SK-N-MC (cell line): ENCODE results near the gene AVPR2.

Experiments
- DNase-seq: peaks from one replicate; pipeline ENCODE4 v3.0.0-alpha.2; 2011; ENCODE audit warnings: low read depth, low spot score
- H3K27ac ChIP-seq: fragments of 200-600 bp; sonication (generic); 2 replicates; pipeline ENCODE4 v1.5.1; 2016; ENCODE audit warnings: mixed run types
- H3K36me3 ChIP-seq: fragments of 200-600 bp; sonication (generic); 2 replicates; pipeline ENCODE4 v1.6.1; 2017; ENCODE audit warnings: antibody characterized with exemption, low read length, mixed read lengths; ENCODE audit not compliant: insufficient read depth
- H3K4me3 ChIP-seq: fragments of 200-600 bp; sonication (generic); 2 replicates; pipeline ENCODE4 v1.5.1; 2016
- H3K9ac ChIP-seq: fragments of 200-600 bp; sonication (generic); 2 replicates; pipeline ENCODE4 v1.8.0; 2017; ENCODE audit warnings: mixed run types, mixed read lengths; ENCODE audit not compliant: insufficient read length
- H3K9me3 ChIP-seq: fragments of 200-600 bp; sonication (generic); 2 replicates; pipeline ENCODE4 v1.6.1; 2017; ENCODE audit warnings: low read depth, mild to moderate bottlenecking, antibody characterized with exemption, low read length, moderate library complexity, mixed read lengths
- EZH2 ChIP-seq: fragments of 200-600 bp; sonication (generic); IDR thresholded peaks from one replicate; pipeline ENCODE4 v1.6.1; 2017; ENCODE audit warnings: antibody characterized with exemption
- FOXP2 ChIP-seq: optimal IDR thresholded peaks from 2 replicates; pipeline ENCODE3; 2011; ENCODE audit warnings: mild to moderate bottlenecking, moderate library complexity; ENCODE audit not compliant: insufficient read depth; ENCODE audit errors: extremely low read length, control extremely low read depth
- POLR2AphosphoS5 ChIP-seq: IDR thresholded peaks from 2 replicates; pipeline ENCODE4 v1.6.1; 2012; ENCODE audit warnings: mild to moderate bottlenecking, low read depth, low read length, borderline replicate concordance

Gene AVPR2

DNA sequence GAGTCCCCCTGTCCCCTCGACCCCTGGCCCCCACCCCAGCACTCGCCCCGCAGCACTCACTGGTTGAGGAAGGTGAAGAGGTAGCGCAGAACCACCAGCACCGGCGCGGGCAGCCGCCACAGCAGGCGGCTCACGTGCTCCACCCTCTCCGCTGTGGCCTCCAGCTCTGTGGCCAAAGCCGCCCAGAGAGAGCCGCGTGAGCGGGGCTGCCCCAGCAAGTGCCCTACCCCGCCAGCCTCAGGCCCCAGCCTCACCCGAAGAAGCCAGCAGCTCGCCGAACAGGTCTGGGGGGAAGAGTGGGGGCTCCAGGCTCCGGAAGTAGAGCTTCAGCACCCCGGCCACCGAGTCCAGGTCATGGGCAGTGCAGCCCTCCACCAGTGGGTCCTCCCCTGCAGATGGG lies 6.0 kb downstream of the AVPR2 start:
- TF ChIP-seq EZH2 (no peak), FOXP2 (no peak), POLR2AphosphoS5 (no peak)
- Histone ChIP-seq H3K27ac (no peak overlapping the region), H3K9ac (no peak overlapping the region), H3K9me3 (no peaks in the 10 kb centered on the region), H3K4me3 (no peak overlapping the region), H3K36me3 (no peaks in the 10 kb centered on the region)
- no peak for DNase-seq

DNA sequence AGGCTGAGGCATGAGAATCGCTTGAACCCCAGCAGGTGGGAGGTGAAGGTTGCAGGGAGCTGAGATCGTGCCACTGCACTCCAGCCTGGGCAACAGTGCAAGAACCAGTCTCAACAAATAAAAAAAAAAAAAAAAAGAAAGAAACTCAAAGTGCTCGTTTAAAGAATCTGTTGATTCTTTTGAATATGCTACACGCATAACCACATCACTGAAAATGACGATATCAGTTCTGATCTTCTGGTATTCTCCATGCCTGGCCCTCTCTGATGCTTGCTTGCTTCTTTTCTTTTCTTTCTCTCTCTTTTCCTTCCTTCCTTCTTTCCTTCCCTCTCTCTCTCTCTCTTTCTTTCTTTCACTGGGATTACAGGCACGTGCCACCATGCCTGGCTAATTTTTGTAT lies 7.3 kb downstream of the AVPR2 start:
- Histone ChIP-seq H3K4me3 (no peak overlapping the region), H3K27ac (no peak overlapping the region), H3K9ac (no peak overlapping the region), H3K36me3 (no peaks in the 10 kb centered on the region), H3K9me3 (no peaks in the 10 kb centered on the region)
- no peak for DNase-seq
- no peak for TF ChIP-seq FOXP2
- TF ChIP-seq POLR2AphosphoS5 = no peak
- TF ChIP-seq EZH2 = no peak

DNA sequence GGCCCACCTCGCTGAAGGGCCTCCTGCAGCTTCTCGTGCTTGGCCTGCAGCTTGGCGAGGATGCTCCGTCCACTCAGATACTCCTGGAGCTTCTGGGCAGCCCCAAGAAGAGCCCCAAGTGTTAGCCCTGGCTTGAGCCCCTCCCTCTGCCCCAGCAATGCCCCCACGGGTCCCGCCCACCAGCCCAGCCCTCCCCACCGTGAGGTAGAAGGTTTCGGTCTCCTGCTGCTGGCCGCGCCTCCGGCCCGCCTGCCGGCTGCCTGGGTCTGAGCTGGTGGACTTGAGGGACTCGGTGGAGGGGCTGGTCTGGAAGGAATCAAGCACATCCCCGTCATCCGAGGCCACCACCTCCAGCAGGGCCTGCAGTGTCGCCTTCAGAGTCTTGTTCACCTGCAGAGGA lies 8.7 kb downstream of the AVPR2 start:
- Histone ChIP-seq H3K4me3 (no peak overlapping the region), H3K36me3 (no peaks in the 10 kb centered on the region), H3K27ac (no peak overlapping the region), H3K9me3 (no peaks in the 10 kb centered on the region), H3K9ac (no peak overlapping the region)
- TF ChIP-seq FOXP2 (no peak), POLR2AphosphoS5 (no peak), EZH2 (no peak)
- DNase-seq = no peak

DNA sequence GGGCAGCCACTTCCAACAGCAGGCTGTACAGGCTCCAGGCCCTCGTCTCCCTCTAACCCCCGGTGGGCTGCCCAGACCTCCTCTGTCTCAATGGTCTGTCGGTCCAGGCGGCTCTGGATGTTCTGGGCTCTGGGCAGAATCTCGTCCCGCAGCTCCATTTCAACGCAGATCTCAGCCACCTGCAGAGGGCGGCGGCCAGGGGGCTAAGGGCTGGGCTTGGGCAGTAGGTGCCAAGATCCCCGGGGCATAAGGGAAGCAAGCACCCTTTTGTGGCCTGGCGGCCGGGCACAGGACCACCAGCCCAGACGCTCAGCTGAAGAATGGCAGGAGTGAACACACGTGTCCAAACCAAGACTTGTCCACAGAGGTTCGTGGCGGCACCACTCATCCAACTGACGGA lies 9.2 kb downstream of the AVPR2 start:
- Histone ChIP-seq H3K27ac (no peak overlapping the region), H3K9me3 (no peaks in the 10 kb centered on the region), H3K4me3 (no peak overlapping the region), H3K36me3 (no peaks in the 10 kb centered on the region), H3K9ac (no peak overlapping the region)
- no peak for TF ChIP-seq POLR2AphosphoS5
- TF ChIP-seq EZH2 = no peak
- no peak for TF ChIP-seq FOXP2
- no peak for DNase-seq

DNA sequence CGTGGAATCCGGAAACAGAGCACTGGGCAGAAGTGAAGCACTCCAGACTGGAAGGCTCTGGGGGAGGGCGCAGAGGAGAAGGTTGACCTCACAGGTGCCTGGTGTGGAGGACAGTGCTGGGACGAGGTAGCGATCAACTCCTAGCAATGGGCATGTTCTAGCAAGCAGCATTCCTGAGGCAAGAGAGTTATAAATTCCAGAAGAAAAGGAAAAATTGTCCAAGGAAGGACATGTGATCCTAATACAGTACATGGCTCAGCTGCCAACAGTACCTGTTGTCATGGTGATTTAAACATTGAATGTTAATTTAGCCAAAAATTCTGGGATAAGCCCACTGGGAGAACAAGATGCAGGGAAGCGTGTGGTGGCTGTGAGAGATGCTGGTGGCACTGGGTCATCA lies 13.4 kb downstream of the AVPR2 start:
- DNase-seq = no peak
- TF ChIP-seq FOXP2 = no peak
- no peak for TF ChIP-seq EZH2
- no peak for TF ChIP-seq POLR2AphosphoS5
- H3K9me3 ChIP-seq = no peaks in the 10 kb centered on the region
- no peak overlapping the region for H3K4me3 ChIP-seq
- H3K36me3 ChIP-seq = no peaks in the 10 kb centered on the region
- no peak overlapping the region for H3K27ac ChIP-seq
- no peak overlapping the region for H3K9ac ChIP-seq

DNA sequence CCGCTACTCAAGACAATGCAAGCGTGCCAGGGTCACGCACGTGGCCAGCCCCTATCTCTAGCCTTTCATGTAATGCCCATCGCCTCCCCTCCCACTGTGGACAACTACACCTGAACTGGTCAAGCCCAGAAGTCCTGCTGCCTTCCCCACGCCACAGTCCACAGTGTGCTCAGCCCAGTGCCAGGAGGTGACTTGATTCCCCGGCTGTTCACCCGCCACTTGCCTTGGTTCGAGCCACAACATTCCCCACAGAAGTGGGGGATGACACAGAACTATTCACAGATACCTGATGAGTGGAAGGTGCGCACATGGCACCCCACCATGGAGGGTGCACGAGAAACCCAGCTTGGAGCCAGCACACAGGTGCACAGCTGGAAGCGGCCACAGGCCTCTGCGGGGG lies 14.8 kb downstream of the AVPR2 start:
- no peaks in the 10 kb centered on the region for H3K36me3 ChIP-seq
- no peak for TF ChIP-seq POLR2AphosphoS5
- no peak for TF ChIP-seq EZH2
- TF ChIP-seq FOXP2 = no peak
- no peaks in the 10 kb centered on the region for H3K9me3 ChIP-seq
- H3K4me3 ChIP-seq = no peak overlapping the region
- no peak for DNase-seq
- H3K9ac ChIP-seq = no peak overlapping the region
- H3K27ac ChIP-seq = no peak overlapping the region

DNA sequence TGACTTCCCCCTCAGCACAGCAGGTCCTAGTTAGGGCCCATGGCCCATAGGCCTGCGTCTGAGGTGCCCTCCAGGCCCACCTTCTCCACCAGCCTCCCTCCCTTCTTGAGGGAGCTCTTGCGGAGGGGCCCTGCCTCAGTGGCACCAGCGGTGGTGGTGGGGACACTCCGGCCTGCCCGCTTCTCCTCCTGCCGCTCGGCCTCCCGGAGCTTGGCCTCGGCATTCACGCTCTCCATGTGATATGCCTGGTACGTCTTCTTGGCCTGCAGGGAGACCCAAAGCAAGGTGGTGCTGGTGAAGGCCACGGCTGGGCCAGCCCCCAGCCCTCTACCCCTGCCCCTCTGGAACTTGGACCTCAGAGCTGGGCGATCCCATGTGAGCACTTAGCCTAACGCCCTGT lies 16.1 kb downstream of the AVPR2 start:
- Histone ChIP-seq H3K9ac (no peak overlapping the region), H3K27ac (no peak overlapping the region), H3K4me3 (no peak overlapping the region), H3K36me3 (no peaks in the 10 kb centered on the region), H3K9me3 (no peaks in the 10 kb centered on the region)
- TF ChIP-seq EZH2 = no peak
- TF ChIP-seq FOXP2 = no peak
- no peak for TF ChIP-seq POLR2AphosphoS5
- no peak for DNase-seq

DNA sequence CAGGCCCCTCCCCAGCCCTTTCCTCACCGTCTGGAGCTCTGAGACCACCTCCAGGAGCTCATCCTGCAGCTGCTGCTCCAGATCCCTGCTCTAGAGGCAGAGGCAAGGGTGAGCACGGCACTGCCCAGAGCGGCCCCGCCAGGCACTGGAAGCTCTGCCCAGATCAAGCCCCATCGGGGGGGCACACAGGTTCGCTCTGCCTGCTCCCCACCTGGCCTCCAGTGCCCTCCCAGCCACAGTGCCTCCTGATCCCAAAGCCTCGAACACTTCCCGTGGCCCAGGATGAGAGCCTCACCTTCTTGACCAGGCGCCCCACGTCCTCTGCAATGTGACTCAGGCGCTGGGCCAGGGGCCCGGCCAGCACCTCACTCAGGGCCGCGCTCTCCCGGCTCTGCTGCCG lies 16.6 kb downstream of the AVPR2 start:
- no peak overlapping the region for H3K9ac ChIP-seq
- H3K27ac ChIP-seq = no peak overlapping the region
- no peak for TF ChIP-seq EZH2

DNA sequence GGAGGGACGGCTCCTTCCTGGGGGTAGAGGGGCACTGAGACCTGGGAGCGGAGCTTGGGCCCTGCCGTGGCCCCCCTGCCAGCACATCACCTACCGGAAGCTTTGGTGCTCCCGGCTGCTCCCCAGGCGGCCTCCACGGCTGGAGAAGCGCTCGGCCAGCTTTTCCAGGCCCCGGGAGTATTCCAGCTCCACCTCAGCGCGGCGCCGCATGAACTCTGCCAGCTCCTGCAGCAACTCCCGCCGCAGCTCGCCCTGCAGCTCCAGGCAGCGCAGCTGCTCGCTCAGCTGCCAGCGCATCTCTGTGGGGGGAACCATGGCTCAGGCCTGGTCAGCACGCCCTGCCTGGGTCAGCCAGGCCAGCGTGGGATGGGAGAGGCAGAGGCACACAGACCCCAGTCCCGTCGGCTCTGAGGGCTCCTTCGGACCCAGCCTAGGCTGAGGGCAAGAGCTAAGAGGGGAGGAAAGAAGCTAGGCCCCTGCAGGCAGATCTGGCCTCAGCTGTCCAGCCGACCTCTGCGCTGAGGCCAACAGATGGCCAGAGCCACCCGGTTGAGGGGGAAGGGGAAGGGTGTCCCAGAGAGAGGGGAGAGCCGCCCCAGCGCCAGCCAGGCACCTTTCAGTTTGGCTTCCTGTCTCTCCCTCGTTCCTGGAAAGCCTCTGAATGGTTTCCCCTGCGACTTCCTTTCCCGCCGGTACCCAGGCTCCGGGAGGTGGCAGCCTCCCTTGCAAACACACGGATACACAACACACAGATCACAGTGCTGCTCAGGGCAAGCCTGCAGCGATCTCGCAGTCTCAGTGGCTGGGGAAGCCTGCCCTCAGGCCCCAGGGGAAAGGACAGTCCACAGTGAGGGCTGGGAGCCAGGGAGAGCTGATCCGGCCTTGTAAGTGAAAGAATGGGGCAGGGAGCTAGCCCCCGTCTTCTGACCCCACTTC lies 17.3 kb downstream of the AVPR2 start:
- Histone ChIP-seq H3K36me3 (no peaks in the 10 kb centered on the region), H3K9me3 (no peaks in the 10 kb centered on the region), H3K9ac (no peak overlapping the region), H3K27ac (no peak overlapping the region), H3K4me3 (no peak overlapping the region)
- TF ChIP-seq EZH2 = no peak
- TF ChIP-seq FOXP2 = no peak
- TF ChIP-seq POLR2AphosphoS5 = no peak
- DNase-seq = no peak

More for the DNA sequence above, 16.6 kb downstream of the AVPR2 start:
- no peak overlapping the region for H3K4me3 ChIP-seq
- no peaks in the 10 kb centered on the region for H3K9me3 ChIP-seq
- DNase-seq = no peak
- H3K36me3 ChIP-seq = no peaks in the 10 kb centered on the region
